ENCODE results near the gene UCN2. TPM values are rescaled to one million over a fixed set of nuclear protein-coding genes. Genes with fewer than 3 reads are reported as not detected.

UCN2 gene
- total RNA-seq, 1 experiment from 2014 or later: not detected

DNA sequence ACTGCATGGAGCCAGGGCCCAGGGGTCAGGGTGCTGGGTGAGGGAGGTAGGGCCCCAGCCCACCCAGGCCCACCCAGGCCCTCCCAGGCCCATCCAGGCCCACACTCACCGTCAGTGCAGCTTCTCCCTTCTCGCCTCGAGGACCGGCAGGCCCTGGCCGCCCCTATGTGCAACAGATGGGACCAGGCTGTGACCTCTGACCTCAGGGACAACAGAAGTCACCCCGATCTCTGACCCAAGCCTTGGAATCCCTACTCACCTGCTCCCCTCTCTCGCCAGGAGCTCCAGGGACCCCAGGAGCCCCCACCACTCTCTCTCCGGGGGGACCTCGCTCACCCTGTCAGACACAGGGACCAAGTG lies 2.8 kb upstream of the UCN2 start:
- no peak overlapping the region for H3K27ac Mint-ChIP-seq
- H3K36me3 Mint-ChIP-seq: no peaks in the 10 kb centered on the region
- no peaks in the 10 kb centered on the region for H3K9me3 Mint-ChIP-seq
- ChIA-PET POLR2A (no interaction called here), CTCF (interaction anchor here (1.0 to 2.2 kb wide), 2 partner anchors 9 to 17 kb away, joined by 3 to 11 read pairs; partner anchors contain the start of gene PFKFB4)
- peaks cover 14% of the 10 kb centered on the region for H3K4me1 Mint-ChIP-seq
- DNase-seq (ENCODE audit: low spot score): no peak
- H3K4me3 Mint-ChIP-seq: no peak overlapping the region
- TF ChIP-seq PRRX2 (CRISPR knock-in tag; IDR thresholded peaks at IDR 0.05): no peak
- TF ChIP-seq FOXP1 (CRISPR knock-in tag; IDR thresholded peaks at IDR 0.05; ENCODE audit: borderline replicate concordance): no peak
- no peak for TF ChIP-seq ARID4B (CRISPR knock-in tag; IDR thresholded peaks at IDR 0.05; ENCODE audit: borderline replicate concordance)
- no peak for TF ChIP-seq IRF2 (CRISPR knock-in tag; IDR thresholded peaks at IDR 0.05; ENCODE audit: borderline replicate concordance, low read depth)
- TF ChIP-seq ZNF512 (CRISPR knock-in tag; IDR thresholded peaks at IDR 0.05; ENCODE audit: borderline replicate concordance): no peak
- no peak for TF ChIP-seq GABPB1 (CRISPR knock-in tag; IDR thresholded peaks at IDR 0.05)
- TF ChIP-seq FOXJ3 (CRISPR knock-in tag; IDR thresholded peaks at IDR 0.05; ENCODE audit: borderline replicate concordance): no peak
- TF ChIP-seq NR1H2 (CRISPR knock-in tag; IDR thresholded peaks at IDR 0.05): no peak
- TF ChIP-seq JUN (CRISPR knock-in tag; IDR thresholded peaks at IDR 0.05): no peak
- TF ChIP-seq KAT7 (CRISPR knock-in tag; IDR thresholded peaks at IDR 0.05; ENCODE audit: borderline replicate concordance): no peak
- TF ChIP-seq IRF1 (CRISPR knock-in tag; IDR thresholded peaks at IDR 0.05): no peak
- no peak for TF ChIP-seq SP1 (CRISPR knock-in tag; conservative IDR thresholded peaks at IDR 0.05)
- TF ChIP-seq TCF7 (CRISPR knock-in tag; IDR thresholded peaks at IDR 0.05; ENCODE audit: low read depth): no peak
- TF ChIP-seq EMX1 (CRISPR knock-in tag; IDR thresholded peaks at IDR 0.05): no peak
- TF ChIP-seq TEAD1 (CRISPR knock-in tag; IDR thresholded peaks at IDR 0.05): no peak
- TF ChIP-seq, protein P1, sequence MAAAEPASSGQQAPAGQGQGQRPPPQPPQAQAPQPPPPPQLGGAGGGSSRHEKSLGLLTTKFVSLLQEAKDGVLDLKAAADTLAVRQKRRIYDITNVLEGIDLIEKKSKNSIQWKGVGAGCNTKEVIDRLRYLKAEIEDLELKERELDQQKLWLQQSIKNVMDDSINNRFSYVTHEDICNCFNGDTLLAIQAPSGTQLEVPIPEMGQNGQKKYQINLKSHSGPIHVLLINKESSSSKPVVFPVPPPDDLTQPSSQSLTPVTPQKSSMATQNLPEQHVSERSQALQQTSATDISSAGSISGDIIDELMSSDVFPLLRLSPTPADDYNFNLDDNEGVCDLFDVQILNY (CRISPR knock-in tag; IDR thresholded peaks at IDR 0.05): no peak
- TF ChIP-seq ZNF671 (CRISPR knock-in tag; IDR thresholded peaks at IDR 0.05): no peak
- no peaks in the 10 kb centered on the region for H3K27me3 Mint-ChIP-seq (ENCODE audit: low read depth)
- ATAC-seq: no peak

GRCh38 chr3:48565591-48566400 lies 2.2 kb upstream of the UCN2 start:
- Mint-ChIP-seq H3K9me3 (no peaks in the 10 kb centered on the region), H3K4me3 (no peak overlapping the region), H3K27me3 (ENCODE audit: low read depth) (no peaks in the 10 kb centered on the region), H3K27ac (0 out of 2 replicates have a peak overlapping the region, but pooled peaks have one; percentile 6), H3K4me1 (peaks cover 20% of the 10 kb centered on the region), H3K36me3 (no peaks in the 10 kb centered on the region)
- CTCF ChIA-PET: interaction anchor here (2.2 kb wide), 1 partner anchor 8 kb away, joined by 11 read pairs; the partner anchor contains the start of gene PFKFB4
- POLR2A ChIA-PET: no interaction called here
- DNase-seq (ENCODE audit: low spot score) (no peak), ATAC-seq (no peak)
- TF ChIP-seq TCF7 (CRISPR knock-in tag; IDR thresholded peaks at IDR 0.05; ENCODE audit: low read depth) (no peak), ZNF416 (CRISPR knock-in tag; IDR thresholded peaks at IDR 0.05) (no peak), ARID4B (CRISPR knock-in tag; IDR thresholded peaks at IDR 0.05; ENCODE audit: borderline replicate concordance) (no peak), EMX1 (CRISPR knock-in tag; IDR thresholded peaks at IDR 0.05) (no peak), GABPB1 (CRISPR knock-in tag; IDR thresholded peaks at IDR 0.05) (no peak), ELF4 (CRISPR knock-in tag; IDR thresholded peaks at IDR 0.05; ENCODE audit: low read depth) (no peak), FOXK1 (CRISPR knock-in tag; IDR thresholded peaks at IDR 0.05) (no peak), TP53 (CRISPR knock-in tag; IDR thresholded peaks at IDR 0.05) (no peak)
- TF ChIP-seq, protein P1 (CRISPR knock-in tag; IDR thresholded peaks at IDR 0.05): no peak
